GM12878 (cell line): Measurements from ENCODE around the gene MAPT. TPM values are rescaled to one million over a fixed set of nuclear protein-coding genes. Genes with fewer than 3 reads are reported as not detected.
"Not testable (repeated sequence)": the region's sequence is repeated elsewhere in the genome, so short reads cannot be mapped to it uniquely, and the experiment has no call there.

ENCODE experiments used
- ATAC-seq: fragments of 200-7000 bp; cut with Tn5 transposase; 3 replicates; pipeline ENCODE4 v1.9.1; 2020; ENCODE audit warnings: mild to moderate bottlenecking, moderate library complexity
- BruUV-seq: library from RNA; stranded (reverse); fragments of 400-500 nt; replicated peaks from 2 replicates; lab custom pipeline; 2021; lab: Mats Ljungman, UMichigan
- CTCF ChIA-PET: fragments of 300-600 bp; sonication (Branson Sonifier 250); formaldehyde crosslinking; extraction: SDS; loops from one replicate; lab custom pipeline; 2021; ENCODE audit warnings: inconsistent platforms; lab: Yijun Ruan, JAX
- POLR2A ChIA-PET: fragments of 350-600 bp; formaldehyde crosslinking; extraction: SDS; loops from one replicate; lab custom pipeline; 2021; ENCODE audit warnings: inconsistent platforms; lab: Charles Lee
- RAD21 ChIA-PET: fragments of 300-600 bp; sonication (Branson Sonifier 250); formaldehyde crosslinking; loops from one replicate; lab custom pipeline; 2023; ENCODE audit warnings: antibody characterized with exemption; ENCODE audit not compliant: unreplicated experiment; lab: Charles Lee
- SMC1A ChIA-PET: fragments of 300-600 bp; sonication (Branson Sonifier 250); formaldehyde crosslinking; loops from one replicate; lab custom pipeline; 2023; ENCODE audit not compliant: unreplicated experiment, uncharacterized antibody; lab: Charles Lee
- DNase-seq: peaks from one replicate; pipeline ENCODE4 v3.0.0-alpha.2; 2011; ENCODE audit warnings: low read depth, low spot score
- FAIRE-seq: peaks from 3 replicates; lab custom pipeline; 2011; peaks lifted over from hg19 to GRCh38; lab: Jason Lieb, UNC
- H2AFZ ChIP-seq: 2 replicates; pipeline ENCODE4 v1.6.0; 2011; ENCODE audit warnings: low read depth, low read length, control low read depth; ENCODE audit not compliant: control insufficient read depth
- H3K27ac ChIP-seq: 2 replicates; pipeline ENCODE4 v1.5.1; 2011; ENCODE audit warnings: control low read depth; ENCODE audit not compliant: control insufficient read depth, insufficient read depth
- H3K27me3 ChIP-seq, 2 experiments: replicated peaks in 1 of 2; 2 replicates each; pipeline versions ENCODE4 v1.6.0 to v1.6.1; 2011; ENCODE audit warnings: low read length in 1 of 2; ENCODE audit not compliant: control insufficient read depth in 2 of 2, insufficient read depth in 2 of 2
- H3K36me3 ChIP-seq, 2 experiments: 2 replicates each; pipeline ENCODE4 v1.5.1; 2011; ENCODE audit warnings: low read length in 1 of 2; ENCODE audit not compliant: control insufficient read depth in 2 of 2, insufficient read depth in 2 of 2
- H3K4me1 ChIP-seq: 2 replicates; pipeline ENCODE4 v1.6.1; 2011; ENCODE audit warnings: mild to moderate bottlenecking, low read length, moderate library complexity, mixed read lengths; ENCODE audit not compliant: control insufficient read depth, insufficient read depth
- H3K4me2 ChIP-seq: 2 replicates; pipeline ENCODE4 v1.6.0; 2011; ENCODE audit warnings: control low read depth; ENCODE audit not compliant: control insufficient read depth, insufficient read depth
- H3K4me3 ChIP-seq: fragments of 200-600 bp; sonication (generic); 2 replicates; pipeline ENCODE4 v1.5.1; 2016
- H3K79me2 ChIP-seq: 2 replicates; pipeline ENCODE4 v1.6.0; 2011; ENCODE audit warnings: low read length; ENCODE audit not compliant: control insufficient read depth, insufficient read depth
- H3K9ac ChIP-seq: 2 replicates; pipeline ENCODE4 v1.8.0; 2011; ENCODE audit warnings: low read length, control low read depth, mixed read lengths; ENCODE audit not compliant: control insufficient read depth, insufficient read depth
- H3K9me3 ChIP-seq: replicated peaks from 3 replicates; pipeline ENCODE4 v1.5.1; 2011; ENCODE audit warnings: mild to moderate bottlenecking, low read length; ENCODE audit not compliant: control insufficient read depth, insufficient read depth
- H4K20me1 ChIP-seq: 2 replicates; pipeline ENCODE4 v1.6.0; 2011; ENCODE audit not compliant: control insufficient read depth, insufficient read depth
- CBFB ChIP-seq: IDR thresholded peaks from 2 replicates; pipeline ENCODE4 v1.6.1; 2016; ENCODE audit warnings: antibody characterized with exemption, low read depth
- CBX5 ChIP-seq: sonication (generic); IDR thresholded peaks from 2 replicates; pipeline ENCODE4 v1.6.1; 2016; ENCODE audit warnings: low read depth, moderate library complexity, mild to moderate bottlenecking, inconsistent platforms
- POU2F2 ChIP-seq: IDR thresholded peaks from 3 replicates; pipeline ENCODE4 v1.6.1; 2011; ENCODE audit warnings: low read depth, mild to moderate bottlenecking, low read length, borderline replicate concordance
- RBBP5 ChIP-seq: fragments of 200-600 bp; sonication (generic); conservative IDR thresholded peaks from 2 replicates; pipeline ENCODE4 v1.6.1; 2016
- SMAD1 ChIP-seq: fragments of 450-650 bp; IDR thresholded peaks from 2 replicates; pipeline ENCODE4 v1.6.1; 2018; ENCODE audit warnings: mild to moderate bottlenecking, low read depth; ENCODE audit not compliant: partially characterized antibody
- SP1 ChIP-seq: IDR thresholded peaks from one replicate; pipeline ENCODE4 v1.6.1; 2011; ENCODE audit warnings: low read depth, low read length
- TARDBP ChIP-seq: IDR thresholded peaks from 2 replicates; pipeline ENCODE4 v1.6.1; 2016; ENCODE audit warnings: borderline replicate concordance
- ZBTB40 ChIP-seq: fragments of 450-650 bp; IDR thresholded peaks from 2 replicates; pipeline ENCODE4 v1.6.1; 2016; ENCODE audit warnings: mild to moderate bottlenecking, moderate library complexity, borderline replicate concordance
- WGBS: methylation state at CpG from one replicate; pipeline ENCODE4 v1.1.6; 2016; ENCODE audit warnings: low lambda C conversion rate; ENCODE audit not compliant: insufficient replicate concordance, insufficient coverage; ENCODE audit errors: missing lambda C conversion rate; 5-methylcytosine and 5-hydroxymethylcytosine counted together
- in situ Hi-C: fragments of 300-500 bp; cut with MboI; formaldehyde crosslinking; loops from 9 replicates; pipeline ENCODE4 v1.14.3; 2018; ENCODE audit warnings: mixed read lengths
- intact Hi-C: fragments of 100-400 bp; cut with micrococcal nuclease; formaldehyde crosslinking; loops from one replicate; pipeline ENCODE4 v1.14.2; 2022; ENCODE audit not compliant: unreplicated experiment
- polyA plus RNA-seq, 11 experiments: library from polyadenylated mRNA; depleted of rRNA in 4 of 11; unstranded in 6 of 11; stranded (reverse) in 5 of 11; fragments of >200 nt; fragmentation: Nextera tagmentation in 4 of 11; fragmentation: Illumina TruSeq in 1 of 11; extraction: Ambion mirVana in 4 of 11; extraction: Trizol in 1 of 11; gene quantifications; 1 replicate in 1 of 11; 2 replicates in 10 of 11; pipeline versions ENCODE4 v1.2.1 to v1.2.3, GENCODE V29; 2011 to 2016; ENCODE audit warnings: inconsistent platforms in 2 of 11, missing spikeins in 2 of 11, low read depth in 1 of 11
- total RNA-seq, 4 experiments: library from RNA; depleted of rRNA in 3 of 4; stranded (reverse); fragments of >200 nt in 3 of 4; fragmentation: Illumina TruSeq in 1 of 4; extraction: Trizol in 1 of 4; gene quantifications; 2 replicates each; pipeline versions ENCODE4 v1.2.1 to v1.2.3, GENCODE V29; 2013 to 2021
- TF ChIP-seq, protein P1 (sequence below): fragments of 450-650 bp; IDR thresholded peaks from 2 replicates; pipeline ENCODE4 v1.6.1; 2017; ENCODE audit warnings: borderline replicate concordance

Gene MAPT
- total and polyA plus RNA-seq, 10 of the 15 experiments (the other 5 are each of a cell fraction or from before 2014, with no cell fraction given), result under 0.01 to 0.05 (median 0.03) TPM; not detected in 7

DNA sequence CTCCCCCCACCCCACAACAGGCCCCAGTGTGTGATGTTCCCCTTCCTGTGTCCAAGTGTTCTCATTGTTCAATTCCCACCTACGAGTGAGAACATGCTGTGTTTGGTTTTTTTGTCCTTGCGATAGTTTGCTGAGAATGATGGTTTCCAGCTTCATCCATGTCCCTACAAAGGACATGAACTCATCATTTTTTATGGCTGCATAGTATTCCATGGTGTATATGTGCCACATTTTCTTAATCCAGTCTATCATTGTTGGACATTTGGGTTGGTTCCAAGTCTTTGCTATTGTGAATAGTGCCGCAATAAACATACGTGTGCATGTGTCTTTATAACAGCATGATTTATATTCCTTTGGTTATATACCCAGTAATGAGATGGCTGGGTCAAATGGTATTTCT, 62.4 kb downstream of the MAPT start:
- H3K4me2 ChIP-seq, SMC1A ChIA-PET, DNase-seq, H3K36me3 ChIP-seq, H3K4me1 ChIP-seq, H3K4me3 ChIP-seq, BruUV-seq, in situ Hi-C loops, FAIRE-seq, H3K9ac ChIP-seq, H4K20me1 ChIP-seq, ATAC-seq, POLR2A ChIA-PET, RAD21 ChIA-PET, H3K27ac ChIP-seq, H3K9me3 ChIP-seq, H3K79me2 ChIP-seq, H2AFZ ChIP-seq, H3K27me3 ChIP-seq, intact Hi-C loops: not testable (repeated sequence)
- WGBS, result 57% methylated on average over 4 of the region's 4 CpGs
- CTCF ChIA-PET, result interaction anchor here (0.7 kb wide), 1 partner anchor 9 kb away, joined by 3 read pairs; no protein-coding TSS in a partner anchor

- H4K20me1 ChIP-seq, result no peaks in the 10 kb centered on the region
- TF ChIP-seq SMAD1 (no peak), CBX5 (no peak), CBFB (no peak), POU2F2 (no peak), TARDBP (no peak), RBBP5 (no peak), ZBTB40 (no peak), SP1 (no peak)
- TF ChIP-seq, protein P1, sequence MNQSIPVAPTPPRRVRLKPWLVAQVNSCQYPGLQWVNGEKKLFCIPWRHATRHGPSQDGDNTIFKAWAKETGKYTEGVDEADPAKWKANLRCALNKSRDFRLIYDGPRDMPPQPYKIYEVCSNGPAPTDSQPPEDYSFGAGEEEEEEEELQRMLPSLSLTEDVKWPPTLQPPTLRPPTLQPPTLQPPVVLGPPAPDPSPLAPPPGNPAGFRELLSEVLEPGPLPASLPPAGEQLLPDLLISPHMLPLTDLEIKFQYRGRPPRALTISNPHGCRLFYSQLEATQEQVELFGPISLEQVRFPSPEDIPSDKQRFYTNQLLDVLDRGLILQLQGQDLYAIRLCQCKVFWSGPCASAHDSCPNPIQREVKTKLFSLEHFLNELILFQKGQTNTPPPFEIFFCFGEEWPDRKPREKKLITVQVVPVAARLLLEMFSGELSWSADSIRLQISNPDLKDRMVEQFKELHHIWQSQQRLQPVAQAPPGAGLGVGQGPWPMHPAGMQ, result no peak
- TF ChIP-seq, all 136 proteins: peak for 0
- H3K9me3 ChIP-seq, result no peaks in the 10 kb centered on the region
- RAD21 ChIA-PET, result no interaction called here
- SMC1A ChIA-PET, result interaction anchor here (0.6 to 0.8 kb wide), 2 partner anchors 15 to 126 kb away, joined by 3 read pairs; no protein-coding TSS in a partner anchor
- no peaks in the 10 kb centered on the region for H3K27me3 ChIP-seq
- no TSS peak for BruUV-seq
- POLR2A ChIA-PET, result no interaction called here
- H3K36me3 ChIP-seq, result no peaks in the 10 kb centered on the region
- no peak overlapping the region for H2AFZ ChIP-seq
- in situ Hi-C loops (no loop called here), intact Hi-C loops (no loop called here)
- WGBS, result 76% methylated on average over 9 of the region's 9 CpGs
- no peak overlapping the region for H3K4me3 ChIP-seq
- no peaks in the 10 kb centered on the region for H3K4me1 ChIP-seq
- H3K27ac ChIP-seq, result no peak overlapping the region
- ATAC-seq (no peak), DNase-seq (no peak), FAIRE-seq (no peak)
- no peaks in the 10 kb centered on the region for H3K79me2 ChIP-seq
- no peak overlapping the region for H3K9ac ChIP-seq
- no peak overlapping the region for H3K4me2 ChIP-seq
- CTCF ChIA-PET, result no interaction called here
Observed at GRCh38 chr17:45958307-45958706, 64.0 kb downstream of the MAPT start.
